H9 (cell line): Measurements from ENCODE around the gene OR7C1. TPM values are rescaled to one million over a fixed set of nuclear protein-coding genes. Genes with fewer than 3 reads are reported as not detected.

Experiments used
- DNase-seq: peaks from one replicate; pipeline ENCODE4 v3.0.0-alpha.2; 2017
- H2AFZ ChIP-seq: one replicate; pipeline ENCODE4 v1.6.1; 2013; ENCODE audit warnings: mild to moderate bottlenecking, low read length, control low read depth, moderate library complexity
- H2AK5ac ChIP-seq: 2 replicates; pipeline ENCODE4 v1.6.1; 2013; ENCODE audit warnings: low read length, control low read depth, mixed read lengths; ENCODE audit not compliant: insufficient read length
- H2BK120ac ChIP-seq: one replicate; pipeline ENCODE4 v1.6.1; 2013; ENCODE audit warnings: low read depth, mild to moderate bottlenecking, low read length, control low read depth, inconsistent platforms; ENCODE audit not compliant: poor library complexity, severe bottlenecking
- H2BK12ac ChIP-seq: 2 replicates; pipeline ENCODE4 v1.6.1; 2013; ENCODE audit warnings: low read length, control low read depth, mixed read lengths, low read depth; ENCODE audit not compliant: insufficient read length
- H2BK15ac ChIP-seq: 2 replicates; pipeline ENCODE4 v1.6.1; 2013; ENCODE audit warnings: low read depth, low read length, control low read depth
- H2BK20ac ChIP-seq: one replicate; pipeline ENCODE4 v1.6.1; 2013; ENCODE audit warnings: low read depth, mild to moderate bottlenecking, low read length, control low read depth, inconsistent platforms; ENCODE audit not compliant: poor library complexity, severe bottlenecking
- H2BK5ac ChIP-seq: 2 replicates; pipeline ENCODE4 v1.6.1; 2013; ENCODE audit warnings: low read length, control low read depth, mixed read lengths; ENCODE audit not compliant: insufficient read length
- H3K14ac ChIP-seq: 2 replicates; pipeline ENCODE4 v1.6.1; 2013; ENCODE audit warnings: low read length, control low read depth; ENCODE audit not compliant: insufficient read depth
- H3K18ac ChIP-seq: 2 replicates; pipeline ENCODE4 v1.6.1; 2013; ENCODE audit warnings: low read depth, mild to moderate bottlenecking, mixed read lengths, low read length, control low read depth; ENCODE audit not compliant: insufficient read length
- H3K23ac ChIP-seq: 2 replicates; pipeline ENCODE4 v1.6.1; 2013; ENCODE audit warnings: low read length, control low read depth, mixed read lengths, low read depth; ENCODE audit not compliant: insufficient read length
- H3K23me2 ChIP-seq: 2 replicates; pipeline ENCODE4 v1.6.1; 2013; ENCODE audit warnings: low read depth, mild to moderate bottlenecking, mixed read lengths, low read length, control low read depth; ENCODE audit not compliant: insufficient read length, poor library complexity, severe bottlenecking
- H3K27ac ChIP-seq: 2 replicates; pipeline ENCODE4 v1.5.1; 2013; ENCODE audit warnings: low read length, control low read depth, mixed read lengths, low read depth; ENCODE audit not compliant: insufficient read length
- H3K27me3 ChIP-seq: 2 replicates; pipeline ENCODE4 v1.6.1; 2013; ENCODE audit warnings: low read length, control low read depth, inconsistent platforms; ENCODE audit not compliant: insufficient read depth
- H3K4ac ChIP-seq: 2 replicates; pipeline ENCODE4 v1.6.1; 2013; ENCODE audit warnings: low read depth, mild to moderate bottlenecking, control low read depth, inconsistent platforms, low read length, moderate library complexity
- H3K4me1 ChIP-seq: 2 replicates; pipeline ENCODE4 v1.6.1; 2013; ENCODE audit warnings: low read length, control low read depth, inconsistent platforms; ENCODE audit not compliant: insufficient read depth
- H3K4me2 ChIP-seq: 2 replicates; pipeline ENCODE4 v1.6.1; 2013; ENCODE audit warnings: low read length, control low read depth, mixed read lengths; ENCODE audit not compliant: insufficient read length, insufficient read depth
- H3K56ac ChIP-seq: 2 replicates; pipeline ENCODE4 v1.6.1; 2013; ENCODE audit warnings: low read depth, mild to moderate bottlenecking, mixed read lengths, low read length, control low read depth; ENCODE audit not compliant: insufficient read length
- H3K79me1 ChIP-seq: 2 replicates; pipeline ENCODE4 v1.6.1; 2013; ENCODE audit warnings: low read depth, mild to moderate bottlenecking, moderate library complexity, low read length, control low read depth, inconsistent platforms; ENCODE audit not compliant: insufficient read depth, poor library complexity, severe bottlenecking
- H3K79me2 ChIP-seq: 2 replicates; pipeline ENCODE4 v1.6.1; 2013; ENCODE audit warnings: low read length, control low read depth, inconsistent platforms; ENCODE audit not compliant: insufficient read depth
- H3K9ac ChIP-seq: 2 replicates; pipeline ENCODE4 v1.6.1; 2013; ENCODE audit warnings: low read length, control low read depth, mixed read lengths; ENCODE audit not compliant: insufficient read length; ENCODE audit errors: extremely low read depth
- H3K9me3 ChIP-seq: one replicate; pipeline ENCODE4 v1.6.1; 2013; ENCODE audit warnings: low read depth, low read length, inconsistent platforms; ENCODE audit not compliant: control insufficient read depth
- H3T11ph ChIP-seq: one replicate; pipeline ENCODE4 v1.6.1; 2013; ENCODE audit warnings: mild to moderate bottlenecking, low read length, control low read depth, inconsistent platforms
- H4K20me1 ChIP-seq: one replicate; pipeline ENCODE4 v1.6.1; 2013; ENCODE audit not compliant: control insufficient read depth, insufficient read length, insufficient read depth
- H4K5ac ChIP-seq: 2 replicates; pipeline ENCODE4 v1.6.1; 2013; ENCODE audit warnings: low read depth, mild to moderate bottlenecking, mixed read lengths, low read length, control low read depth; ENCODE audit not compliant: insufficient read length
- H4K8ac ChIP-seq: replicated peaks from 2 replicates; pipeline ENCODE4 v1.6.1; 2013; ENCODE audit warnings: low read length, control low read depth, mixed read lengths, low read depth; ENCODE audit not compliant: insufficient read length
- H4K91ac ChIP-seq: 2 replicates; pipeline ENCODE4 v1.6.1; 2013; ENCODE audit warnings: low read depth, mild to moderate bottlenecking, moderate library complexity, mixed read lengths, low read length, control low read depth; ENCODE audit not compliant: insufficient read length
- H3K27ac Mint-ChIP-seq, 3 experiments: 2 replicates in 2 of 3; 3 replicates in 1 of 3; pipeline ENCODE4 v1.8.0; 2020 to 2021; ENCODE audit warnings: mixed read lengths in 3 of 3, mild to moderate bottlenecking in 1 of 3, moderate library complexity in 1 of 3
- H3K27me3 Mint-ChIP-seq: 2 replicates; pipeline ENCODE4 v1.8.0; 2021; ENCODE audit warnings: low read depth, mild to moderate bottlenecking, moderate library complexity, mixed read lengths
- H3K36me3 Mint-ChIP-seq, 3 experiments: 2 replicates in 2 of 3; 3 replicates in 1 of 3; pipeline ENCODE4 v1.8.0; 2020 to 2021; ENCODE audit warnings: low read depth in 3 of 3, mixed read lengths in 3 of 3; ENCODE audit not compliant: insufficient read depth in 1 of 3
- H3K4me1 Mint-ChIP-seq, 2 experiments: 2 replicates each; pipeline ENCODE4 v1.8.0; 2020; ENCODE audit warnings: mixed read lengths in 2 of 2
- H3K4me3 Mint-ChIP-seq, 2 experiments: 2 replicates in 1 of 2; 3 replicates in 1 of 2; pipeline ENCODE4 v1.8.0; 2020 to 2021; ENCODE audit warnings: mild to moderate bottlenecking in 2 of 2, mixed read lengths in 2 of 2, moderate library complexity in 1 of 2
- H3K9me3 Mint-ChIP-seq, 2 experiments: 2 replicates in 1 of 2; 3 replicates in 1 of 2; pipeline ENCODE4 v1.8.0; 2020; ENCODE audit warnings: mild to moderate bottlenecking in 2 of 2, mixed read lengths in 2 of 2, moderate library complexity in 1 of 2
- CTCF ChIP-seq: fragments of 200-600 bp; sonication (generic); conservative IDR thresholded peaks from 3 replicates; pipeline ENCODE4 v1.8.0; 2021; ENCODE audit warnings: antibody characterized with exemption, mild to moderate bottlenecking
- WGBS: extraction: QIAGEN DNeasy Blood & Tissue Kit; methylation state at CpG from one replicate; pipeline ENCODE4 v1.1.7; 2013; ENCODE audit warnings: missing lambda C conversion rate, low lambda C conversion rate, mixed read lengths; ENCODE audit not compliant: insufficient read length; ENCODE audit errors: extremely low coverage; 5-methylcytosine and 5-hydroxymethylcytosine counted together
- total RNA-seq: library from RNA; stranded (reverse); gene quantifications from 2 replicates; pipeline ENCODE4 v1.2.1, GENCODE V29; 2021

Gene OR7C1
- total RNA-seq, 1 experiment from 2014 or later = not detected

- Histone ChIP-seq H2BK20ac (no peak overlapping the region), H2BK12ac (no peak overlapping the region), H2AFZ (no peak overlapping the region), H4K20me1 (no peaks in the 10 kb centered on the region), H3T11ph (no peak overlapping the region), H3K23me2 (peaks cover 12% of the 10 kb centered on the region), H4K91ac (no peak overlapping the region), H3K4me2 (no peak overlapping the region), H2BK15ac (no peak overlapping the region), H3K79me1 (no peaks in the 10 kb centered on the region), H3K23ac (no peak overlapping the region), H3K9me3 (no peaks in the 10 kb centered on the region), H2BK120ac (no peak overlapping the region), H3K79me2 (no peaks in the 10 kb centered on the region), H3K14ac (no peak overlapping the region), H3K27me3 (no peaks in the 10 kb centered on the region), H2AK5ac (no peak overlapping the region), H4K5ac (no peak overlapping the region), H2BK5ac (no peak overlapping the region), H3K27ac (no peak overlapping the region), H3K9ac (no peak overlapping the region), H3K4ac (no peak overlapping the region), H4K8ac (no peak overlapping the region), H3K18ac (no peak overlapping the region), H3K4me1 (no peaks in the 10 kb centered on the region; the same call in 1 of the 2 replicates), H3K56ac (no peak overlapping the region)
- TF ChIP-seq CTCF = no peak
- WGBS = no CpG with 5 or more reads among the region's 8 CpGs
- H3K27ac Mint-ChIP-seq = no peak overlapping the region
- DNase-seq = peak; percentile 5
- H3K36me3 Mint-ChIP-seq = peaks cover 2 to 10% (median 4%) of the 10 kb centered on the region in 3 experiments; a peak in 5 of 7 replicates
- peaks cover 13 to 68% of the 10 kb centered on the region in 2 experiments; a peak in 3 of 5 replicates for H3K9me3 Mint-ChIP-seq
- H3K27me3 Mint-ChIP-seq = peaks cover 17% of the 10 kb centered on the region
- H3K4me1 Mint-ChIP-seq = peaks cover 2 to 3% of the 10 kb centered on the region in 2 experiments; a peak in 3 of 4 replicates
- no peak overlapping the region for H3K4me3 Mint-ChIP-seq
Measured at GRCh38 chr19:14772467-14772866, 62.5 kb downstream of the OR7C1 start.
